ENCODE data around the gene EPB41L2. TPM values are rescaled to one million over a fixed set of nuclear protein-coding genes. Genes with fewer than 3 reads are reported as not detected.
A peak's percentile ranks its signal among the peaks of the same experiment; 100 is the strongest.

The EPB41L2 gene
- total and polyA plus RNA-seq, 2 experiments from 2014 or later: 23.2 to 31.3 TPM

- H3K36me3 ChIP-seq (ENCODE audit: low read depth): no peaks in the 10 kb centered on the region
- H3K27me3 ChIP-seq (replicated peaks; ENCODE audit: insufficient read depth): no peaks in the 10 kb centered on the region
- peak overlapping the region; percentile 15 for H3K4me2 ChIP-seq (ENCODE audit: unreplicated experiment)
- H3K9ac ChIP-seq: no peak overlapping the region
- peaks cover 9% of the 10 kb centered on the region for H3F3A ChIP-seq (ENCODE audit: insufficient read depth)
- H3K4me3 ChIP-seq: 0 out of 2 replicates have a peak overlapping the region, but pooled peaks have one; percentile 1
- 0 out of 2 replicates have a peak, but pooled peaks cover 6% of the 10 kb centered on the region for H3K79me2 ChIP-seq (ENCODE audit: insufficient read depth)
- H3K9me2 ChIP-seq (ENCODE audit: insufficient read depth): no peaks in the 10 kb centered on the region
- DNase-seq: peak; percentile 57
- H2AFZ ChIP-seq: no peak overlapping the region
- peaks cover 43% of the 10 kb centered on the region for H3K4me1 ChIP-seq (ENCODE audit: insufficient read depth)
- in situ Hi-C loops (cut with MboI): no loop called here
- no peaks in the 10 kb centered on the region for H4K20me1 ChIP-seq (ENCODE audit: insufficient read depth)
- TF ChIP-seq EZH2 (IDR thresholded peaks at IDR 0.05; ENCODE audit: insufficient read depth, poor library complexity, severe bottlenecking): no peak
- H3K9me3 ChIP-seq (ENCODE audit: low read depth): no peaks in the 10 kb centered on the region
- no peak overlapping the region; the same call in 1 of the 2 replicates for H3K27ac ChIP-seq
- 97% methylated on average over 4 of the region's 4 CpGs for WGBS, 2 experiments (ENCODE audit: low coverage in 1 of 2, low lambda C conversion rate in 2 of 2, missing lambda C conversion rate in 2 of 2)
Measured at GRCh38 chr6:130937942-130938604, 125.0 kb downstream of the EPB41L2 start.

DNA sequence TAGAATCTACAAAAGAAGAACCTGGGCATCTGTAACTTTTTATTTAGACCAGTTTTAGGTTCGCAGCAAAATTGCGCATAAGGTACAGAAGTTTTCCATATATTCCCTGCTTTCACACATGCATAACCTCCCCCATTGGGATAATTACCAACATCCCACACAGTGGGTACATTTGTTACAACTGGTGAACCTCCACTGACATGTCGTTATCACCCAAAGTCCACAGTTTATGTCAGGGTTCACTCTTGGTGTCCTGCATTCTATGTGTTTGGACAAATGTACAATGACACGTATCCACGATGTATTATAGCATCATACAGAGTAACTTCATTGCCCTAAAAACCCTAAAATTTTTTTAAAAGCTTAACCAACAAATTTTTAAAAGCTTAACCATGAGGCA lies 126.1 kb downstream of the EPB41L2 start:
- no peak overlapping the region for H3K27ac ChIP-seq
- in situ Hi-C loops (cut with MboI): no loop called here
- peaks cover 18% of the 10 kb centered on the region for H3F3A ChIP-seq (ENCODE audit: insufficient read depth)
- H3K9ac ChIP-seq: no peak overlapping the region
- no peak for TF ChIP-seq EZH2phosphoT487 (IDR thresholded peaks at IDR 0.05; ENCODE audit: insufficient read depth, low read depth)
- TF ChIP-seq EZH2 (IDR thresholded peaks at IDR 0.05; ENCODE audit: insufficient read depth, poor library complexity, severe bottlenecking): no peak
- no peaks in the 10 kb centered on the region for H3K27me3 ChIP-seq (replicated peaks; ENCODE audit: insufficient read depth)
- H3K9me3 ChIP-seq (ENCODE audit: low read depth): no peaks in the 10 kb centered on the region
- no peak for DNase-seq
- H3K4me3 ChIP-seq: no peak overlapping the region
- 0 out of 2 replicates have a peak, but pooled peaks cover 6% of the 10 kb centered on the region for H3K79me2 ChIP-seq (ENCODE audit: insufficient read depth)
- 97 to 99% methylated on average over 5 of the region's 5 CpGs for WGBS, 2 experiments (ENCODE audit: low coverage in 1 of 2, low lambda C conversion rate in 2 of 2, missing lambda C conversion rate in 2 of 2)
- H4K20me1 ChIP-seq (ENCODE audit: insufficient read depth): no peaks in the 10 kb centered on the region
- no peaks in the 10 kb centered on the region for H3K36me3 ChIP-seq (ENCODE audit: low read depth)
- H3K9me2 ChIP-seq (ENCODE audit: insufficient read depth): no peaks in the 10 kb centered on the region
- no peak overlapping the region for H3K4me2 ChIP-seq (ENCODE audit: unreplicated experiment)
- no peak overlapping the region for H2AFZ ChIP-seq
- peaks cover 53% of the 10 kb centered on the region for H3K4me1 ChIP-seq (ENCODE audit: insufficient read depth)

DNA sequence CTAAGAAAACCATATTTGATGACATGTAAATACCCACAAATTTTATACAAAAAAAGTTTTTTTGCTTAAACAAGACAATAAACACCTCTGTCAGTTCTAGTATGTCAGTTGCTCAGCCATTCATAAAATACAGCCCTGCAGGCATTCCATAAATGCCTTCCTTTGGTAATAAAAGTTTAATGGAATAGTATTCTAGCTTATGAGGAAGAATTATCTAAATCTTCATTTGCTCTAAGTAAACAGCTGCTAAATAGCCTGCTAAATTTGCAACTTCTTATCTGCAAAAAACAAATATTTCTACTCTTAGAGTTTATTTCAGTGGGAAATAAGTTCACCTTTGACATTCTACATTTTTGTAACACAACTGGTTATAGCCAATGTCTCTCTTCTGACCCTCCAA lies 127.1 kb downstream of the EPB41L2 start:
- no peak overlapping the region for H3K27ac ChIP-seq
- H2AFZ ChIP-seq: no peak overlapping the region
- peaks cover 53% of the 10 kb centered on the region for H3K4me1 ChIP-seq (ENCODE audit: insufficient read depth)
- no peaks in the 10 kb centered on the region for H4K20me1 ChIP-seq (ENCODE audit: insufficient read depth)
- H3K9me3 ChIP-seq (ENCODE audit: low read depth): no peaks in the 10 kb centered on the region
- H3K79me2 ChIP-seq (ENCODE audit: insufficient read depth): peaks cover 9% of the 10 kb centered on the region; the same call in 1 of the 2 replicates
- peaks cover 18% of the 10 kb centered on the region for H3F3A ChIP-seq (ENCODE audit: insufficient read depth)
- no peaks in the 10 kb centered on the region for H3K36me3 ChIP-seq (ENCODE audit: low read depth)
- no peaks in the 10 kb centered on the region for H3K9me2 ChIP-seq (ENCODE audit: insufficient read depth)
- H3K9ac ChIP-seq: no peak overlapping the region
- no peak overlapping the region for H3K4me3 ChIP-seq
- TF ChIP-seq EZH2 (IDR thresholded peaks at IDR 0.05; ENCODE audit: insufficient read depth, poor library complexity, severe bottlenecking) (no peak), EZH2phosphoT487 (IDR thresholded peaks at IDR 0.05; ENCODE audit: insufficient read depth, low read depth) (no peak)
- H3K27me3 ChIP-seq (replicated peaks; ENCODE audit: insufficient read depth): no peaks in the 10 kb centered on the region
- DNase-seq: no peak
- no peak overlapping the region for H3K4me2 ChIP-seq (ENCODE audit: unreplicated experiment)
- in situ Hi-C loops (cut with MboI): no loop called here

GRCh38 chr6:130934848-130935585 lies 128.0 kb downstream of the EPB41L2 start:
- no peaks in the 10 kb centered on the region for H3K9me2 ChIP-seq (ENCODE audit: insufficient read depth)
- H3K9me3 ChIP-seq (ENCODE audit: low read depth): no peaks in the 10 kb centered on the region
- no peaks in the 10 kb centered on the region for H4K20me1 ChIP-seq (ENCODE audit: insufficient read depth)
- TF ChIP-seq EZH2phosphoT487 (IDR thresholded peaks at IDR 0.05; ENCODE audit: insufficient read depth, low read depth) (no peak), EZH2 (IDR thresholded peaks at IDR 0.05; ENCODE audit: insufficient read depth, poor library complexity, severe bottlenecking) (no peak)
- no peaks in the 10 kb centered on the region for H3K36me3 ChIP-seq (ENCODE audit: low read depth)
- H3K4me1 ChIP-seq (ENCODE audit: insufficient read depth): peaks cover 53% of the 10 kb centered on the region
- H3F3A ChIP-seq (ENCODE audit: insufficient read depth): peaks cover 18% of the 10 kb centered on the region
- no peak overlapping the region for H2AFZ ChIP-seq
- H3K9ac ChIP-seq: no peak overlapping the region
- in situ Hi-C loops (cut with MboI): no loop called here
- H3K4me3 ChIP-seq: no peak overlapping the region
- DNase-seq: peak; percentile 46
- WGBS, 2 experiments (ENCODE audit: low coverage in 1 of 2, low lambda C conversion rate in 2 of 2, missing lambda C conversion rate in 2 of 2): 28 to 34% methylated on average over 4 of the region's 4 CpGs
- 0 out of 2 replicates have a peak overlapping the region, but pooled peaks have one; percentile 18 for H3K27ac ChIP-seq
- peaks cover 13% of the 10 kb centered on the region for H3K79me2 ChIP-seq (ENCODE audit: insufficient read depth)
- H3K4me2 ChIP-seq (ENCODE audit: unreplicated experiment): peak overlapping the region; percentile 47
- H3K27me3 ChIP-seq (replicated peaks; ENCODE audit: insufficient read depth): no peaks in the 10 kb centered on the region
